Amygdala (tissue), 56 donors: Measurements from ENCODE around the gene ANXA3.

Source experiments
- DNase-seq, 56 donors: peaks; one replicate each; lab custom pipeline; 2025; lab: John Stamatoyannopoulos, UW

ANXA3 gene

GRCh38 chr4:78606530-78607095 is 55.0 kb downstream of the ANXA3 start:
- DNase-seq = no peak

DNA sequence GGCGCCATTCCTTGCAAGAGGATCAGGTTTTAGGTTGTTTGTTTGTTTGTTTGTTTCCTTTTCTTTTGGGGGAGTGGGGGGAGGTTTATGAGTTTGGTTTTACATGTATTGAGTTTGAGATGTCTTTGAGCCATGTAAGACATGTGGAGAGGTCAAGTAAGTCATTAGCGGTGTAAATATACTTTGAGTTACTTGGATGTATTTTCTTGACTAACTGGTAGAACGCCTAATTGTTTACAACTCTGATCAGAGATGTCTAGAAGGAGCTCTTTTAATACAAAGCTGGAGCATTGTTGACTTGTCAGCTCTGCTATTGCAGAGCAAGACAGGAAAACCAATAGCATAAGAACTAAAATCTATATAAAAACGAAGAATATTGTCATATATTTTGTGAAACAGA is 57.1 kb downstream of the ANXA3 start:
- no peak for DNase-seq

- no peak for DNase-seq
Measured at GRCh38 chr4:78609580-78609979, 58.0 kb downstream of the ANXA3 start.

GRCh38 chr4:78610546-78611214 is 59.1 kb downstream of the ANXA3 start:
- DNase-seq = no peak

- DNase-seq = no peak
Measured at GRCh38 chr4:78611215-78611558, 59.6 kb downstream of the ANXA3 start.

DNA sequence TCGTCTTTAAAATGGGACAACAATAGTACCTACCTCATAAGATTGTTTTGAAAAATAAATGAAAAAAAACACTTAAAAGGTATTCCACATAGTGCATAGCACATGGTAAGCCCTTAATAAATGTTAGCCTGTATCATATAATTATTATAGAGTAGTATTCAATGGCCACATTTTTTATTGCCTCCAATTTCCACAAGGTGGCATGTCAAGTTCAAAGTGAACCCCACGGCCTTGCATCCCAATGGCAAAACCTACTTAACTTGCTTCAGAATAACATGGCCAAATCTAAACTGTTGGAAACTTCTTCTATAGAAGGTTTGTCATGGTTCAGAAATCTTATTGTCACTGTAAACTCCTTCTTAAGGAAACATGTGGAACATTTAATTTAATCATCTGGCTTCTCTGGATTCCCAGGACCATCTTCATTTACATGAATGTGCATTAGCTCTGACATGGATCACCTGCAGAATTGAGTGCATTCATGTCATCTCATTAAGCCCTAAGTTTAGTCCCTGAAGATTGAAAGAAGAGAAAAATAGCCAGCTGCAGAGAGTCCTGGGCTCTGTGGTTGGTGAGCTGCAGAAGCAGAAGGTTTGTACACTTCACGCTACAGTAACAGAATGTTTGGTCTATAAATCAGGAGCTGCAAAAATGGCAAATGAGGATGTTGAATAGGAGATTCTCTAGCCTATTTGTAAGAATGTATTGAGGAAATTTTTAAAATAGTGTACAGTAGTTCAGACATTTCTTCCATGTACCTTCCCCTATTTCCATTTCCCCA is 61.0 kb downstream of the ANXA3 start:
- DNase-seq = peak in 6 of 56 donors; percentile 0 to 35 (median 26)

DNA sequence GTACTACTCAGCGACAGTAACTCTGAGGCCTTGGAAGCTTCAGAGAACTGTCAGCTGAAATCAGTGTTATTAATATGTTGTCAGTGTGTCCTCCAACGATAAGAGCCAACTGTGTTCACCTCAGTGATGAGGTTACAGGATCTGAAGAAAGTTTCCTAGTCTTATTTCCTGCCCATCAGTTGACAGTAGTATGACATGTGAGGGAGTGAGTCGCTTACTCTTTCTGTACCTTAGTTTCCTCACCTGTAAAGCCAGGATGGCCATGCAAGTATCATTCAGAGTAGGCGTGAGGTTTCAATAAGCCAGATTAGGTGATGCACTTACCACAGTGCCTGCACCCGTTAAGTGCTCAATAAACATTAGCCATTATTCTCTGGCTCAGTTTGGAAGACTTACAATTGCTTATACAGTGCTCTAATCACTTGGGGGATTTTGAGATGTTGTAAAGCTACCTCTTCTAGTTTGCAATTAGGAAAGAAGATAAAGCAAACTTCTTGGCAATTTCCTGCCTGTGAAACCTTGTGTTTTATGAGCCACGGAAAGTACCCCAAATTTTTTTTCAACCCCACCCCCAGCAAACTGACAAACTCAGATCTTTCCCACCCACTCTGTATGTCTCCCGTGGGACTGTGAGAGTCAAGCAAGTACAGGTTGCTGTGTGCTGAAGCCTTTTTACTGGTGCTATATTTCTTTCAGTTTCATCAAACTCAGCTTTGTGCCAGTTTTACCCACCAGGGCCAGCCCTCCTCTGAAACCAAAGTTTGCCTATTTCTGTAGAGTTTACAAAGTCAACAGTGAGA is 62.2 kb downstream of the ANXA3 start:
- DNase-seq = no peak

DNA sequence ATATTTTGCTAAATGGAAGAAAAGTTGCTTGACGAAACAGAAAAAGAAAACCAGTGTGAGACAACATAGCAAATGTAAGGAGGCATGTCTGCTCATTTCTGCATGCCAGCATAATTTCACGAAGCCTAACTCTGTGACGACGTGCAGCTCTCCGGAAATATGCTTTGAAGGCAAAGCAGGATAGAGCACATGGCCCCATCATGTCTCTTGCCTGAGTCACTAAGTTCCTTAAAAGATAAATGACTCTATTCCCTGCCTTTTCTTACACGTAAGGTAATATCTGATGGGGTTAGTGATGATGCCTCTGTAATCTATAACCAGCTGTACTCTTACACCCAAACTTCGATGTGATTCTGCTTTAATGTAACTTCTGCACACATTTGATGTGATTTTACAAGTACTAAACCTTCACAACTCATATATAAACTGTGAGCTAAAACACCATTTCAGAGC is 64.5 kb downstream of the ANXA3 start:
- DNase-seq = no peak

DNA sequence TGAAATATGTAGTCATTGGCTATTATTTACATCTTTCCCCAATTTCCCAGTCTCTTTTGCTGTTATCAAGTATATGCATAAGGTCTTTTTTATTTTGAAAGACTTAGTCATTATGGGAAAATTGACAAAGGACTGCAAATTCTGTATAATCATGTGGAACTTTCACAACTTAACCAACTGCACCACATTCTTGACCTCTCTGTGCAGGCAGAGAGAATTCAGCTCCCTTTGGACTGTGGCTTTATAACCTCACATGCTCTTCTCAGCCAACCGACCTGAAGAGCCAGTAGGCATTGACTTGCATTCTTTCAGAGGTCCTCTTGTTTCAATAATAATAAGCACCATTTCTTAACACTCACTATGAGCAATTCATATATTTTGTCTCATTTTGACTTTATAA is 66.9 kb downstream of the ANXA3 start:
- DNase-seq = no peak

GRCh38 chr4:78621395-78621794 is 69.8 kb downstream of the ANXA3 start:
- no peak for DNase-seq

- DNase-seq = no peak
Measured at GRCh38 chr4:78622253-78622979, 70.8 kb downstream of the ANXA3 start.

DNA sequence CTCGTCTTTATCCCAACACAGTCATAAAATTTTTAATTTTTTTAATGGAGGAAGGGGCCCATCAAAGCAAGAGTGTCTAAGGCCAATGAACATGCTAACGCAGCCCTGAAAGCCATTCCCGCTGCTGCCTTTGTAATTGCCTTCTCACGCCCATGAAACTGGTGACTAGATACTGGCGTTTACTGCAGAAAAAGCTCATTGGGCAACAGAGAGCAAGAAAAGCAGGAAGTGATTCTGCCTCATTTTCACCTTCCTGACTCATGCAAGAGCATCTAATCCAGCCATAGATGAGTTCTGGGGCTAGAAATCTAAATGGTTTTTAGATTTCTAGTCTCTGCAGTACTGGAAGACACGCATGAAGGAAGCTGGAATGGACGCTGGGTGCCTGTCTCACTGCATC is 72.5 kb downstream of the ANXA3 start:
- no peak for DNase-seq

GRCh38 chr4:78625073-78625472 is 73.5 kb downstream of the ANXA3 start:
- no peak for DNase-seq

DNA sequence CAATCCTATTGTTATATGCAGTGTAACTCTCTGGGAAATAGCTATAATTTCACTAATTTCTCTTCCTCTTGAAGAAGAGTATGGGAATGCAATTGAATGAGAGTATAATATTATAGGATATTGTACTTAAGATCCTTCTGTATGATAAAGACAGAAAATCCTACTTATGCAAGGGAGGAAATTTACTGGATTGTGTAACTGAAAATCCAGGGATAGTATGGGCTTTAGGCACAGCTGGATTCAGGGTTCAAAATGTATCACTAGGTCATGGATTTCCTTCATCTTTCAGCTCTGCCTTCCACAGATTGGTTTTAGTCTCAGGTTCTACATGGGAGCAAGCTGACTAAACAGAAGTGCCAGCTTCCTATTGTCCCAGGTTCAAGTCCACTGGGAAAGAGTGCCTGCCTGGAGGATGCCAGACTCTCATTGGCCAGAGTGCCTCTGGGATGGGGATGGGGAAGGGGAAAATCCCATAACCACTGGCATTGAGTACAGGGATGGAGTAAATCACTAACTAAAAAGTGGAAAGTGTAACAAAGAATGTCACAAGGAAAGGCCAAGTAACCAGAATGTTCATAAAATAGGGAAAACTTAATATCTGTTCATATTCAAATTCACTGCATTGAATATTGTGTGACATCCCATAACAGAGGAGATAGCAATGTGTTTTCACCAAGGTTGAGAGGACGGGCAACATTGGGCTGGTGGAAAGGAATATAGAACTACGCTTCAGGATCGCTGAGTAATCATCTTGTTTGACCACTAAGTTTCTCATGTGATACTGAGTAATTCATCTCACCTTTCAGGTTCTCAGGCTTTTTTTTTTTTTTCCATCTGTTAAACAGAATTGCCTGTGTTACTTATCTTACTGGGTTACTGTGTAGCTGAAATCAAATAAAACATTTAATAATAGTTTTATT is 75.7 kb downstream of the ANXA3 start:
- no peak for DNase-seq

DNA sequence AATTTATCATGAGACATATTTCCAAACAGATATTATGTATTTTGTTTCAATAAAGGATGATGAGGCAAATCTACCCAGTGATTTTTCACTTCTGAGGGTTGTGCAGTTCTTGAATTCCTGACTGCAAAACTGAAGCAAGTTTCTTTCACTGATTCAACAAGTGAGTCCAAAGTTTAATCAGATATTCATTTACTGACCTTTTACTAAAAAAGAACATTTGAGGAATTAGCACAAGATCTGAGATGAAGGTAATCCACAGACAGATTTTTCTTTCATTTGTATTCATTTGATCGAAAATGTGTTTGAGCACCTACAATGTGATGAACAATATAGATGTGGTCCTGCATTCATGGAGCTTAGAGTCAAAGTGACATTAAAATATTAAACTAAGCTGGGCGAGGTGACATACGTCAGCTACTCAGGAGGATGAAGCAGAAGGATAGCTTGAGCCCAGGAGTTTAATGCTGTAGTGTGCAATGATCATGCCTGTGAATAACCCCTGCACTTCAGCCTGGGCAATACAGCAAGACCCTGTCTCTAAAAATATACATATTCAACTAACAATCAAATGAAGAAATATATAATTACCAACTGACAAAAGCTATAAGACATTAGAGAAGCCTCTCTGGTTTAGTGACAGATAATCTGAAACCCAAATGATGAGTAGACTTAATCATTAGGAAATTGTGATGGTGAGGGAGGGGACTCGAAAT is 76.6 kb downstream of the ANXA3 start:
- DNase-seq = no peak

- peak in 1 of 56 donors; percentile 13 for DNase-seq
Measured at GRCh38 chr4:78629991-78630541, 78.5 kb downstream of the ANXA3 start.

- DNase-seq = no peak
Measured at GRCh38 chr4:78630615-78631014, 79.0 kb downstream of the ANXA3 start.

DNA sequence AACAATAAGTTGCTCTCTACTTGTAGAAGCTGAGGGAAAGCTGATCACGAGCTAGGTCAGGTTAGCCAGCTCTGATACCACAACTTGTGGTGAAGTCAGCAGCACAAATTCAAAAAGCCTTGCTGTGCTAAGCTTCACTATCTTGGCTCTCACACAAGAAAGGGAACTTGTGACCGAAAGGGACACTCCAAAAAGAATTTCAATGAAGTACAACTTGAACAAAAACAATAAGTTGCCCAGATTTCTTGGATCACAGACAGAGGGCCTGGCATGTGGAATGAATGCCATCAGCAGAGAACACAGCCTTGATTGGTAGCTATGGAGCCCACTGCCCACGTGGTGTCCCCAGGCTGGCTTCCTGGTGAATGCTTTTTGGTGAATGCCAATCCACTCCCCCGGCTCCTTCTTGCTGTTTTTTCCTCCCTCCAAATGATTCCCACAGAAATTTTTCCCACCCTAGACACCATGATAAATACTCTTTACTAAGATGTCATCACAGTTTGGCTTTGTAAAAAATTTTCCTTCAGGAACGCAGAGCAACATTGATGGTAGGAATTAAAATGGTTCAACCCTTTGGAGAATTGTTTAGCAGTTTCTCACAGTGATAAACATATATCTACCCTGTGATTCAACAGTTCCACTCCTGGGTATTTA is 82.6 kb downstream of the ANXA3 start:
- DNase-seq = peak in 49 of 56 donors; percentile 6 to 91 (median 53)
